OCI-LY1 (cell line): Measurements from ENCODE around the gene GGT1.
"Not testable (repeated sequence)": the region's sequence is repeated elsewhere in the genome, so short reads cannot be mapped to it uniquely, and the experiment has no call there.

ENCODE experiments used
- H2AFZ ChIP-seq: fragments of 200-600 bp; sonication (generic), shearing (Covaris generic); 2 replicates; pipeline ENCODE4 v1.6.0; 2014; ENCODE audit warnings: antibody characterized with exemption, mild to moderate bottlenecking, low read length
- H3F3A ChIP-seq: fragments of 200-600 bp; sonication (generic), shearing (Covaris generic); 2 replicates; pipeline ENCODE4 v1.6.0; 2014; ENCODE audit warnings: mild to moderate bottlenecking, antibody characterized with exemption, low read length, moderate library complexity; ENCODE audit not compliant: insufficient read depth
- H3K27ac ChIP-seq: fragments of 200-600 bp; sonication (generic); 2 replicates; pipeline ENCODE4 v1.5.1; 2014; ENCODE audit warnings: low read length, mixed run types, mild to moderate bottlenecking, low read depth; ENCODE audit not compliant: poor library complexity, severe bottlenecking
- H3K27me3 ChIP-seq: fragments of 200-600 bp; sonication (generic); 2 replicates; pipeline ENCODE4 v1.6.0; 2014; ENCODE audit warnings: antibody characterized with exemption, mild to moderate bottlenecking, low read length, moderate library complexity; ENCODE audit not compliant: insufficient read depth
- H3K36me3 ChIP-seq: fragments of 200-600 bp; sonication (generic); 2 replicates; pipeline ENCODE4 v1.6.1; 2014; ENCODE audit warnings: mild to moderate bottlenecking, antibody characterized with exemption, low read length, moderate library complexity, mixed read lengths; ENCODE audit not compliant: insufficient read depth
- H3K4me1 ChIP-seq: fragments of 200-600 bp; sonication (generic); 2 replicates; pipeline ENCODE4 v1.5.1; 2014; ENCODE audit warnings: mild to moderate bottlenecking, low read length, moderate library complexity; ENCODE audit not compliant: insufficient read depth, severe bottlenecking
- H3K4me2 ChIP-seq: fragments of 200-600 bp; sonication (generic), shearing (Covaris generic); 2 replicates; pipeline ENCODE4 v1.6.1; 2014; ENCODE audit warnings: low read length
- H3K4me3 ChIP-seq: fragments of 200-600 bp; sonication (generic); 2 replicates; pipeline ENCODE4 v1.5.1; 2014; ENCODE audit warnings: low read length, low read depth, mild to moderate bottlenecking, mixed read lengths; ENCODE audit not compliant: poor library complexity, severe bottlenecking
- H3K79me2 ChIP-seq: fragments of 200-600 bp; shearing (Covaris generic); 2 replicates; pipeline ENCODE4 v1.6.1; 2016; ENCODE audit warnings: mixed run types, low read length, mixed read lengths; ENCODE audit not compliant: insufficient read depth
- H3K9ac ChIP-seq: fragments of 200-600 bp; sonication (generic), shearing (Covaris generic); 2 replicates; pipeline ENCODE4 v1.6.1; 2014; ENCODE audit warnings: mild to moderate bottlenecking, low read length, mixed read lengths
- H3K9me2 ChIP-seq: fragments of 200-600 bp; sonication (generic), shearing (Covaris generic); 2 replicates; pipeline ENCODE4 v1.6.1; 2014; ENCODE audit warnings: low read depth, mild to moderate bottlenecking, low read length, mixed read lengths
- H3K9me3 ChIP-seq: fragments of 200-600 bp; shearing (Covaris generic); 2 replicates; pipeline ENCODE4 v1.6.1; 2014; ENCODE audit warnings: low read length, mixed read lengths
- H4K20me1 ChIP-seq: fragments of 200-600 bp; sonication (generic), shearing (Covaris generic); 2 replicates; pipeline ENCODE4 v1.6.0; 2016; ENCODE audit warnings: mild to moderate bottlenecking, low read length; ENCODE audit not compliant: insufficient read depth

The GGT1 gene

DNA sequence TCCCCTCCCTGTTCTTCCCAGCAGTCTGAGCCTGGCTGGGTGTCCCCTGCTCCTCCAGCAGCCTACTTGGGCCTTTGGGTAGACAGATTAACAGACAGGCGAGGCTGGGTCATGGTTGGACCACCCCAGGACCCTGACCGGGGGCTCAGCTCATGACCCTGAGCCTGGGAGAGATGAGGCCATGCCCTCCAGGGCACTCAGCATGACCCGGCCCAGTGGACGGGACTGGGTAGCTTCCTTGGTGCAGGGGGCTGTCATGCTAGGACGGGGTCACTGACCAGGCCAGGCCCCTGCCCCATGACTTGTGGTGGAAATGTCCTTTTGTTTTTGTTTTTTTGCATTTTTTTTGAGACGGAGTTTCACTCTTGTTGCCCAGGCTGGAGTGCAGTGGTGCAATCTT, 5.3 kb downstream of the GGT1 start:
- not testable (repeated sequence) for H3K4me2 ChIP-seq, H3K4me1 ChIP-seq, H3K9me2 ChIP-seq, H3K27me3 ChIP-seq, H3F3A ChIP-seq, H3K79me2 ChIP-seq, H3K36me3 ChIP-seq, H2AFZ ChIP-seq, H4K20me1 ChIP-seq, H3K27ac ChIP-seq, H3K9ac ChIP-seq, H3K4me3 ChIP-seq, H3K9me3 ChIP-seq

DNA sequence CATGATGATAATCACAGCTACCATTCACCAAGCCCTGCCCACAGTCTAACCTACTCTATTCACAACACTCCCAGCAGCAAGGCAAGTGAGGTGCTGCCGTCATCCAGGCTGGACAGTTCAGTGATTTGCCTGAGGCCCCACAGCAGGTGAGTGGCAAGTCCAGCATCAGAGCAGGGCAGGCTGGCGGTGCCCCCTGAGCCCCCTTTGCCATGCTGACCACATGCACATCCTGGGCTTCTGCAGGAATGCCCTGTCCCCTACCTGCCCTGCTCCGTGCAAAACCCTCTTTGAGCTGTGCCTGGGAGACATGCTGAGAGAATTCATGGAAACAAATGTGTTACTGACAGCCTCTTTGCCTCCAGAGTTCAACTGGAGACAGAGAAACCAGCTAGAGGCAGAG, 6.9 kb downstream of the GGT1 start:
- not testable (repeated sequence) for H3K79me2 ChIP-seq, H3K4me2 ChIP-seq, H3K27me3 ChIP-seq, H3F3A ChIP-seq, H3K9me3 ChIP-seq, H3K9ac ChIP-seq, H3K4me3 ChIP-seq, H3K36me3 ChIP-seq, H3K27ac ChIP-seq, H4K20me1 ChIP-seq, H3K9me2 ChIP-seq, H2AFZ ChIP-seq, H3K4me1 ChIP-seq

DNA sequence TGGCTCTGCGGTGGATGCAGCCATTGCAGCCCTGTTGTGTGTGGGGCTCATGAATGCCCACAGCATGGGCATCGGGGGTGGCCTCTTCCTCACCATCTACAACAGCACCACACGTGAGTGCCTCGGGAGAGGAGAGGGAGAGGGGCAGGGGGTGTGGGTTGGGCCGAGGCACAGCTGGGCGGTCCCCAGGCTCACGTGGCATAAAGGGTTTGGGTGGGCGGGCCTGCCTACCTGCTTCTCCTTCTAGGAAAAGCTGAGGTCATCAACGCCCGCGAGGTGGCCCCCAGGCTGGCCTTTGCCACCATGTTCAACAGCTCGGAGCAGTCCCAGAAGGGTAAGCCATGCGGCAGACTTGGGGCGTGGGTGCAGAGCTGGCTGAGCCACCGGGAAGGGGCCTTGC, 11.8 kb downstream of the GGT1 start:
- H3K9me2 ChIP-seq, H3K4me1 ChIP-seq, H3F3A ChIP-seq: not testable (repeated sequence)

DNA sequence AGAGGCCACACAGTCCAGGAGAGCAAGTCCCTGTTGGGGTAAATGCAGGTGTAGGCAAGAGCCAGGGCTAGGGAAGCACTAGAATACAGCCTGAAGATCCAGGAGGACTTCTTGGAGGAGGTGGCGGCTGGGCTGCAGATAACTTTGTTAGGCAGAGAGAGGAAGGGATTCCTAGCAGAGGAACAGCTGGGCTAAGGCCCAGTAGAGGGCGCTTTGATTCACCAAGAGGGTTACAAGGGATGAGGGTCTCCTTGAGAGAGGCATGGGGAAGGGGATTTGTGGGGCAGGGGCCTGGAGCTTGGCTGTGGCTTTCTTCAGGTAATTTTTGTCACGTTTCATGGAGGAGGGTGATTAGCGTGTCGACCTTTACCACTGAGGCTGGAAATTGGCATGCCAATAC, 18.3 kb downstream of the GGT1 start:
- H3K9me3 ChIP-seq, H3K4me3 ChIP-seq, H4K20me1 ChIP-seq, H3K4me2 ChIP-seq, H3K9me2 ChIP-seq, H3F3A ChIP-seq, H3K27ac ChIP-seq, H2AFZ ChIP-seq, H3K9ac ChIP-seq, H3K79me2 ChIP-seq, H3K4me1 ChIP-seq, H3K27me3 ChIP-seq, H3K36me3 ChIP-seq: not testable (repeated sequence)

More for the DNA sequence above, 11.8 kb downstream of the GGT1 start:
- H3K36me3 ChIP-seq, H3K27ac ChIP-seq, H3K9ac ChIP-seq, H3K4me3 ChIP-seq, H3K79me2 ChIP-seq, H3K4me2 ChIP-seq, H4K20me1 ChIP-seq, H2AFZ ChIP-seq, H3K27me3 ChIP-seq, H3K9me3 ChIP-seq: not testable (repeated sequence)

DNA sequence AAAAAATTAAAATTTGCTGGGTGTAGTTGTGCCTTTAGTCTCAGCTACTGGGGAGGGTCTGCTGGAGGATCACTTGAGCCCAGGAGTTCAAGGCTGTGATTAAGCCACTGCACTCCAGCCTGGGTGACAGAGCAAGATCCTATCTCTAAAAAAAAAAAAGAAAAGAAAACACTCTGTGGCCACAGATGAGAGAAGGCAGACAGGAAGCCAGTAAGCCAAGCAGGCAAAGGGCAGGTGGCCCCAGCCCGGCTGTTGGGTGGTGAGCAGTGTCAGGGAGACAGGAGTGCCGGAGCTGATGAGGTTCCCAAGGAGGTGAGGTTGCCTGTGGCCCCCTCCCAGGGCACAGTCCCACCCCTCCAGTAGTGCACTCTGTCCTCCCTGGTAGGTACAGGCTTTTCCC, 19.6 kb downstream of the GGT1 start:
- H3K9me2 ChIP-seq, H3K79me2 ChIP-seq, H3K36me3 ChIP-seq, H3K27ac ChIP-seq, H4K20me1 ChIP-seq, H3K4me1 ChIP-seq, H3K9ac ChIP-seq, H3K4me2 ChIP-seq, H3K27me3 ChIP-seq, H3K9me3 ChIP-seq, H3K4me3 ChIP-seq, H2AFZ ChIP-seq, H3F3A ChIP-seq: not testable (repeated sequence)

DNA sequence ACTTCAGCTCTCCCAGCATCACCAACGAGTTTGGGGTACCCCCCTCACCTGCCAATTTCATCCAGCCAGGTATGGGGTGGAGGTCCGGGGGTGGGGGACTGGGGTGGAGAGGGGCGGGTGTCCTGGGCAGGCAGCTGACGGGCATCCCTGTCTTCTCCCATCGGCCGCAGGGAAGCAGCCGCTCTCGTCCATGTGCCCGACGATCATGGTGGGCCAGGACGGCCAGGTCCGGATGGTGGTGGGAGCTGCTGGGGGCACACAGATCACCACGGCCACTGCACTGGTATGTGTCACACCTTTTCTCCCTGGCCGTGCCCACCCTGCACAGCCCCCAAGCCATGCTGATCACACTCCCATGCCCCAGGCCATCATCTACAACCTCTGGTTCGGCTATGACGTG, 24.9 kb downstream of the GGT1 start:
- not testable (repeated sequence) for H3K27me3 ChIP-seq, H3K9me2 ChIP-seq, H3F3A ChIP-seq, H3K4me3 ChIP-seq, H2AFZ ChIP-seq, H3K9ac ChIP-seq, H3K36me3 ChIP-seq, H4K20me1 ChIP-seq, H3K79me2 ChIP-seq, H3K4me2 ChIP-seq, H3K4me1 ChIP-seq, H3K9me3 ChIP-seq, H3K27ac ChIP-seq
